ENCODE results near the gene ZFP36L2.

DNA sequence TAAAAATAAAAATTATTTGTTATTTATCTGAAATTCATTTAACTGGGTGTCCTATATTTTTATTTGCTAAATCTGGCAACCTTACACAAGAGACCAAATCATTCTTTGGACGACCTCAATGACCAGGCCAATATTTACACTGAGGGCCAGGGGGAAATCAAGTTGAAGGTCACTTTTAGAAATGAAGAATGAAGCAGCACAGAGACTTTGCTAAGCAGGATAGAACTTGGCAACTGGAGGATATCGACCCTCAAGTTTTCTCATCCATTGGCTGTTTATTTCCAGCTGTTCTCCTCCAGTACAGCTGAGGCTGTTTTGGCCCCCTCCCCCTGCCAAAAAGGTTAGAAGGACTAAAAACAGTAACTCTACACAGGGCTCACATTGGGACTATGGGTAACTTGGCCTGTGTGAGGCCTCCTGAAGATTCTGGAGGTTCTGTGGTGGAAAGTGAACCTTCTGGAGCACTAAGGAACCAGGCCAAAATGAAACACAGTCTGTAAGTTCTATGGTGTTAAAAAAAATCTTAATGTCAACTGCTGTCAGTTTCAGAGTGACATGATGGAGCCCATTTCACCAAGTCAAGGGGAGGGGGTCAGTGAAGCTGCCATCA is 32.2 kb upstream of the ZFP36L2 start:
- no peak for TF ChIP-seq POLR2AphosphoS5 (IDR thresholded peaks at IDR 0.05; ENCODE audit: low read depth)
- TF ChIP-seq, protein P1, sequence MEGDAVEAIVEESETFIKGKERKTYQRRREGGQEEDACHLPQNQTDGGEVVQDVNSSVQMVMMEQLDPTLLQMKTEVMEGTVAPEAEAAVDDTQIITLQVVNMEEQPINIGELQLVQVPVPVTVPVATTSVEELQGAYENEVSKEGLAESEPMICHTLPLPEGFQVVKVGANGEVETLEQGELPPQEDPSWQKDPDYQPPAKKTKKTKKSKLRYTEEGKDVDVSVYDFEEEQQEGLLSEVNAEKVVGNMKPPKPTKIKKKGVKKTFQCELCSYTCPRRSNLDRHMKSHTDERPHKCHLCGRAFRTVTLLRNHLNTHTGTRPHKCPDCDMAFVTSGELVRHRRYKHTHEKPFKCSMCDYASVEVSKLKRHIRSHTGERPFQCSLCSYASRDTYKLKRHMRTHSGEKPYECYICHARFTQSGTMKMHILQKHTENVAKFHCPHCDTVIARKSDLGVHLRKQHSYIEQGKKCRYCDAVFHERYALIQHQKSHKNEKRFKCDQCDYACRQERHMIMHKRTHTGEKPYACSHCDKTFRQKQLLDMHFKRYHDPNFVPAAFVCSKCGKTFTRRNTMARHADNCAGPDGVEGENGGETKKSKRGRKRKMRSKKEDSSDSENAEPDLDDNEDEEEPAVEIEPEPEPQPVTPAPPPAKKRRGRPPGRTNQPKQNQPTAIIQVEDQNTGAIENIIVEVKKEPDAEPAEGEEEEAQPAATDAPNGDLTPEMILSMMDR (IDR thresholded peaks at IDR 0.05; ENCODE audit: insufficient read depth, low read length), result no peak
